HepG2 (cell line): ENCODE data around the gene NCBP3. TPM values are rescaled to one million over a fixed set of nuclear protein-coding genes. Genes with fewer than 3 reads are reported as not detected.
A peak's percentile ranks its signal among the peaks of the same experiment; 100 is the strongest.

Source experiments
- FOXP1 ChIP-seq, 2 experiments: fragments of 450-650 bp in 1 of 2; IDR thresholded peaks; 2 replicates each; pipeline ENCODE4 v1.6.1; 2017 to 2018; ENCODE audit warnings: antibody characterized with exemption in 1 of 2
- KAT7 ChIP-seq: IDR thresholded peaks from 2 replicates; pipeline ENCODE4 v1.6.1; 2018; ENCODE audit warnings: borderline replicate concordance, missing compliant biosample characterization
- MEIS1 ChIP-seq: sonication (generic); formaldehyde crosslinking; IDR thresholded peaks from 2 replicates; pipeline ENCODE4 v1.9.0; 2021; ENCODE audit warnings: mild to moderate bottlenecking, missing genetic modification reagents, moderate library complexity, borderline replicate concordance
- NR3C1 ChIP-seq: sonication (generic); formaldehyde crosslinking; IDR thresholded peaks from 2 replicates; pipeline ENCODE4 v1.4.0; 2020; ENCODE audit warnings: missing genetic modification reagents
- RAD21 ChIP-seq: fragments of 450-650 bp; formaldehyde crosslinking; IDR thresholded peaks from 2 replicates; pipeline ENCODE4 v1.5.0; 2020; ENCODE audit warnings: mild to moderate bottlenecking
- SOX5 ChIP-seq: IDR thresholded peaks from 2 replicates; pipeline ENCODE4 v1.6.1; 2016; ENCODE audit warnings: borderline replicate concordance
- YY1 ChIP-seq: IDR thresholded peaks from 2 replicates; pipeline ENCODE4 v1.6.1; 2011; ENCODE audit warnings: low read length, low read depth, moderate library complexity, mild to moderate bottlenecking; ENCODE audit not compliant: insufficient read depth, insufficient replicate concordance
- ZNF501 ChIP-seq: sonication (generic); formaldehyde crosslinking; IDR thresholded peaks from 2 replicates; pipeline ENCODE4 v1.5.1; 2020; ENCODE audit warnings: mild to moderate bottlenecking, moderate library complexity, missing genetic modification reagents
- ZNF564 ChIP-seq: sonication (generic); formaldehyde crosslinking; IDR thresholded peaks from 2 replicates; pipeline ENCODE4 v1.8.1; 2023; ENCODE audit warnings: mild to moderate bottlenecking, missing genetic modification reagents
- ZSCAN21 ChIP-seq: sonication (generic); formaldehyde crosslinking; IDR thresholded peaks from 2 replicates; pipeline ENCODE4 v1.8.0; 2022; ENCODE audit warnings: mild to moderate bottlenecking, missing genetic modification reagents, moderate library complexity, borderline replicate concordance
- polyA plus RNA-seq, 8 experiments: library from polyadenylated mRNA; depleted of rRNA in 3 of 8; stranded (reverse) in 7 of 8; unstranded in 1 of 8; fragments of >200 nt; fragmentation: Illumina TruSeq in 4 of 8; extraction: Trizol in 4 of 8; gene quantifications; 2 replicates each; pipeline versions ENCODE4 v1.2.1 to v1.2.3, GENCODE V29; 2011 to 2016; ENCODE audit warnings: low read depth in 4 of 8, missing spikeins in 1 of 8, mixed read lengths in 1 of 8; ENCODE audit not compliant: insufficient read depth in 1 of 8
- total RNA-seq, 5 experiments: library from RNA; depleted of rRNA; stranded (reverse); fragments of >200 nt; fragmentation: Illumina TruSeq; extraction: Trizol; gene quantifications; 2 replicates each; pipeline ENCODE4 v1.2.3, GENCODE V29; 2016; ENCODE audit warnings: low read depth in 1 of 5
- TF ChIP-seq, protein P1 (sequence below), 2 experiments: fragments of 450-650 bp in 1 of 2; sonication (generic) in 1 of 2; formaldehyde crosslinking in 1 of 2; IDR thresholded peaks; 2 replicates each; pipeline versions ENCODE4 v1.6.1 to v1.8.0; 2016 to 2022; ENCODE audit warnings: antibody characterized with exemption in 1 of 2, mild to moderate bottlenecking in 1 of 2, missing genetic modification reagents in 1 of 2
- TF ChIP-seq, protein P2 (sequence below), 2 experiments: IDR thresholded peaks; 2 replicates each; pipeline ENCODE4 v1.6.1; 2011 to 2012; ENCODE audit warnings: low read length in 2 of 2, borderline replicate concordance in 1 of 2, low read depth in 1 of 2, mild to moderate bottlenecking in 1 of 2, moderate library complexity in 1 of 2
- TF ChIP-seq, protein P3 (sequence below): sonication (generic); formaldehyde crosslinking; IDR thresholded peaks from 2 replicates; pipeline ENCODE4 v1.5.1; 2020; ENCODE audit warnings: mild to moderate bottlenecking, missing genetic modification reagents, moderate library complexity

NCBP3 gene
- total and polyA plus RNA-seq, 2 of the 13 experiments (the other 11 are each of a cell fraction or from before 2014, with no cell fraction given) = 19.5 to 24.8 TPM

DNA sequence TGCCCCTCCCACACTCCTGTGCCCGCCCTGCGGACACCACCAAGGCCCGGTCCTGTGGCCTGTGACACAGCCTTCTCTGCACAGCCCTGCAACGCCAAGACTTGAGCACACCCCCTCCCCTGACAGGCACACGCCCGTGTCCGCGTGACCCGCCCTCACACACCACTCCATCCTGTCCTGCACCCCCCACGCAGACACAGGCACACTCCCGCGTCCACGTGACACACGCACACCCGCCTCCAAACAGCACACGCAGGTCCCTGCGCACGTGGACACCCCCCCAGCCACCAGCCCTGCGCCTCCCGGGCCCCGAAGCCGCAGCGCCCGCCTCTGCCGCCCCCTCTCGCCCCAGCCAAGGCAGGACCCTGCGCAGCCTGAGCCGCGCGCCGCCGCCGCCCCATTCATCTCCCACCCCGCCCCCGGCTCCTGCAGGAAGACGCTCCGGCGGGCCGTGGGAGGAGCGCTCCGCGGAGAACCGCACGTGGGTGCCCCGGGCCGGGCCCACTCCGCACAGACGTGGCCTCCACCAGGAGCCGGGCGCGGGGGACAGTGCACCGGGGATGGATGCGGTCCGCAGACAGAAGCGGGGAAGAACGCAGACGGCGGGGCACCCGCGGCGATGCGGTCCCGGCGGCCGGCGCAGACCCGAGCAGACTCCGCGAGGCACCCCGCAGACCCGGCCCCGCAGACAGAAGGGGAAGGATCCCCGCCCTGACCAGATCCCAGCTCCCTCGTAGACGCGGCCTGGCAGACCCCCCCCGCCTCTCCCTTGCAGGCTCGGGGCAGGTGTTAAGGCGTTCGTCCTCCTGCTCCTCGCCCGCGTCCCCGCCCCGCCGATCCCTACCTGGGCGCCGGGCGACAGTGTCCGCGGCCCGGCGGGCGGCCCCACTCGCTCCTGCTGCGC is 46.3 kb upstream of the NCBP3 start (continued):
- TF ChIP-seq, protein P1, sequence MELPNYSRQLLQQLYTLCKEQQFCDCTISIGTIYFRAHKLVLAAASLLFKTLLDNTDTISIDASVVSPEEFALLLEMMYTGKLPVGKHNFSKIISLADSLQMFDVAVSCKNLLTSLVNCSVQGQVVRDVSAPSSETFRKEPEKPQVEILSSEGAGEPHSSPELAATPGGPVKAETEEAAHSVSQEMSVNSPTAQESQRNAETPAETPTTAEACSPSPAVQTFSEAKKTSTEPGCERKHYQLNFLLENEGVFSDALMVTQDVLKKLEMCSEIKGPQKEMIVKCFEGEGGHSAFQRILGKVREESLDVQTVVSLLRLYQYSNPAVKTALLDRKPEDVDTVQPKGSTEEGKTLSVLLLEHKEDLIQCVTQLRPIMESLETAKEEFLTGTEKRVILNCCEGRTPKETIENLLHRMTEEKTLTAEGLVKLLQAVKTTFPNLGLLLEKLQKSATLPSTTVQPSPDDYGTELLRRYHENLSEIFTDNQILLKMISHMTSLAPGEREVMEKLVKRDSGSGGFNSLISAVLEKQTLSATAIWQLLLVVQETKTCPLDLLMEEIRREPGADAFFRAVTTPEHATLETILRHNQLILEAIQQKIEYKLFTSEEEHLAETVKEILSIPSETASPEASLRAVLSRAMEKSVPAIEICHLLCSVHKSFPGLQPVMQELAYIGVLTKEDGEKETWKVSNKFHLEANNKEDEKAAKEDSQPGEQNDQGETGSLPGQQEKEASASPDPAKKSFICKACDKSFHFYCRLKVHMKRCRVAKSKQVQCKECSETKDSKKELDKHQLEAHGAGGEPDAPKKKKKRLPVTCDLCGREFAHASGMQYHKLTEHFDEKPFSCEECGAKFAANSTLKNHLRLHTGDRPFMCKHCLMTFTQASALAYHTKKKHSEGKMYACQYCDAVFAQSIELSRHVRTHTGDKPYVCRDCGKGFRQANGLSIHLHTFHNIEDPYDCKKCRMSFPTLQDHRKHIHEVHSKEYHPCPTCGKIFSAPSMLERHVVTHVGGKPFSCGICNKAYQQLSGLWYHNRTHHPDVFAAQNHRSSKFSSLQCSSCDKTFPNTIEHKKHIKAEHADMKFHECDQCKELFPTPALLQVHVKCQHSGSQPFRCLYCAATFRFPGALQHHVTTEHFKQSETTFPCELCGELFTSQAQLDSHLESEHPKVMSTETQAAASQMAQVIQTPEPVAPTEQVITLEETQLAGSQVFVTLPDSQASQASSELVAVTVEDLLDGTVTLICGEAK (IDR thresholded peaks at IDR 0.05) = no peak
- TF ChIP-seq, protein P1 (CRISPR knock-in tag; IDR thresholded peaks at IDR 0.05) = 0 out of 2 replicates have a peak, but pooled peaks have one; percentile 40
- TF ChIP-seq KAT7 (no peak), NR3C1 (CRISPR knock-in tag) (no peak), RAD21 (CRISPR knock-in tag) (0 out of 2 replicates have a peak, but pooled peaks have one; percentile 9), MEIS1 (CRISPR knock-in tag) (no peak), FOXP1 (IDR thresholded peaks at IDR 0.05) (no peak), FOXP1 (CRISPR knock-in tag; IDR thresholded peaks at IDR 0.05) (no peak), SOX5 (no peak), ZSCAN21 (CRISPR knock-in tag) (no peak), ZNF501 (CRISPR knock-in tag) (peak; percentile 7; the same call in 1 of the 2 replicates), ZNF564 (CRISPR knock-in tag) (0 out of 2 replicates have a peak, but pooled peaks have one; percentile 28), YY1 (peak; percentile 3)
- TF ChIP-seq, protein P2, sequence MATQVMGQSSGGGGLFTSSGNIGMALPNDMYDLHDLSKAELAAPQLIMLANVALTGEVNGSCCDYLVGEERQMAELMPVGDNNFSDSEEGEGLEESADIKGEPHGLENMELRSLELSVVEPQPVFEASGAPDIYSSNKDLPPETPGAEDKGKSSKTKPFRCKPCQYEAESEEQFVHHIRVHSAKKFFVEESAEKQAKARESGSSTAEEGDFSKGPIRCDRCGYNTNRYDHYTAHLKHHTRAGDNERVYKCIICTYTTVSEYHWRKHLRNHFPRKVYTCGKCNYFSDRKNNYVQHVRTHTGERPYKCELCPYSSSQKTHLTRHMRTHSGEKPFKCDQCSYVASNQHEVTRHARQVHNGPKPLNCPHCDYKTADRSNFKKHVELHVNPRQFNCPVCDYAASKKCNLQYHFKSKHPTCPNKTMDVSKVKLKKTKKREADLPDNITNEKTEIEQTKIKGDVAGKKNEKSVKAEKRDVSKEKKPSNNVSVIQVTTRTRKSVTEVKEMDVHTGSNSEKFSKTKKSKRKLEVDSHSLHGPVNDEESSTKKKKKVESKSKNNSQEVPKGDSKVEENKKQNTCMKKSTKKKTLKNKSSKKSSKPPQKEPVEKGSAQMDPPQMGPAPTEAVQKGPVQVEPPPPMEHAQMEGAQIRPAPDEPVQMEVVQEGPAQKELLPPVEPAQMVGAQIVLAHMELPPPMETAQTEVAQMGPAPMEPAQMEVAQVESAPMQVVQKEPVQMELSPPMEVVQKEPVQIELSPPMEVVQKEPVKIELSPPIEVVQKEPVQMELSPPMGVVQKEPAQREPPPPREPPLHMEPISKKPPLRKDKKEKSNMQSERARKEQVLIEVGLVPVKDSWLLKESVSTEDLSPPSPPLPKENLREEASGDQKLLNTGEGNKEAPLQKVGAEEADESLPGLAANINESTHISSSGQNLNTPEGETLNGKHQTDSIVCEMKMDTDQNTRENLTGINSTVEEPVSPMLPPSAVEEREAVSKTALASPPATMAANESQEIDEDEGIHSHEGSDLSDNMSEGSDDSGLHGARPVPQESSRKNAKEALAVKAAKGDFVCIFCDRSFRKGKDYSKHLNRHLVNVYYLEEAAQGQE (IDR thresholded peaks at IDR 0.05; ENCODE audit: borderline replicate concordance in 1 of 2, low read depth in 1 of 2, low read length in 2 of 2) = no peak
- TF ChIP-seq, protein P3, sequence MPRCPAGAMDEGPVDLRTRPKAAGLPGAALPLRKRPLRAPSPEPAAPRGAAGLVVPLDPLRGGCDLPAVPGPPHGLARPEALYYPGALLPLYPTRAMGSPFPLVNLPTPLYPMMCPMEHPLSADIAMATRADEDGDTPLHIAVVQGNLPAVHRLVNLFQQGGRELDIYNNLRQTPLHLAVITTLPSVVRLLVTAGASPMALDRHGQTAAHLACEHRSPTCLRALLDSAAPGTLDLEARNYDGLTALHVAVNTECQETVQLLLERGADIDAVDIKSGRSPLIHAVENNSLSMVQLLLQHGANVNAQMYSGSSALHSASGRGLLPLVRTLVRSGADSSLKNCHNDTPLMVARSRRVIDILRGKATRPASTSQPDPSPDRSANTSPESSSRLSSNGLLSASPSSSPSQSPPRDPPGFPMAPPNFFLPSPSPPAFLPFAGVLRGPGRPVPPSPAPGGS = 0 out of 2 replicates have a peak, but pooled peaks have one; percentile 66
